Kidney epithelial cell (primary cell): ENCODE data around the gene RHOU. TPM values are rescaled to one million over a fixed set of nuclear protein-coding genes. Genes with fewer than 3 reads are reported as not detected.

Experiments used
- DNase-seq: peaks from one replicate; pipeline ENCODE4 v3.0.0-alpha.2; 2010; ENCODE audit warnings: low read depth
- H3K27me3 ChIP-seq: 2 replicates; pipeline ENCODE4 v1.6.0; 2011; ENCODE audit warnings: low read length; ENCODE audit not compliant: control insufficient read depth, insufficient read depth
- H3K36me3 ChIP-seq: 2 replicates; pipeline ENCODE4 v1.5.1; 2011; ENCODE audit warnings: low read length; ENCODE audit not compliant: control insufficient read depth, insufficient read depth
- H3K4me3 ChIP-seq: 2 replicates; pipeline ENCODE4 v1.5.1; 2011; ENCODE audit warnings: low read depth, mild to moderate bottlenecking, control low read depth, low read length
- total RNA-seq: library from RNA; depleted of rRNA; stranded (reverse); fragments of >200 nt; gene quantifications from 2 replicates; pipeline ENCODE4 v1.2.3, GENCODE V29; 2015
- TF ChIP-seq, protein P1 (sequence below): IDR thresholded peaks from 2 replicates; pipeline ENCODE4 v1.5.1; 2011; ENCODE audit warnings: mild to moderate bottlenecking, moderate library complexity, low read length, control low read depth, inconsistent platforms; ENCODE audit not compliant: insufficient read depth, poor library complexity, severe bottlenecking

RHOU gene
- total RNA-seq, 1 donor from 2014 or later: 1.0 TPM

DNA sequence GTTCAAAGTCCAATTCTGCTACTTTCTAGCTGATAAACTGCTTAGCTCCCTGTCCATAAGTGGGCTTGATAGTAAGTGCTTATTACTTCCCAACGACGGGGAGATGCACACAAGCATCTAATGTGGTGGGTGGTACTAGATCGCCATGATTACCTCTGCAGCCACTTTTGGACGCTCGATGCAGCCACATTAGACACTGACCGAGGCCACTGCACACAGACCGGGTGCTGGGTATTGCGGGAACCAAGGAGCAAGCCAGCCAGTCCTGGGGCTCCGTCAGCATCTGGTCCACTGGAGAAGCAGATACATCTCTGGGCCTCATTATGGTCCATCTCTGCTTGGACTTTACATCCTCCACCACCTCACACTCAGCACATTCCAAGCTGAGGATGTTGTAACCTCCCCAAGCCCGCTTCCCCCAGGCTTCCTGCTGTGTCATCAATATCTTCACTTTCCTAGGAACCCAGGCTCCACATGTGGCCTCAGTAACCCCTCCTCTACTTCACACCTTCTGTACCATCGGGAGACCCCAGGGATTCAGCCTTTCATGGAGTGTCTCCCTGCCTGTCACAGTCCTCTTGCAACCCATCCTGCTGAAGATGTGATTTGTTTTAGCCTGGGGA lies 48.2 kb downstream of the RHOU start:
- no peak overlapping the region for H3K4me3 ChIP-seq
- H3K36me3 ChIP-seq: no peaks in the 10 kb centered on the region
- TF ChIP-seq, protein P1, sequence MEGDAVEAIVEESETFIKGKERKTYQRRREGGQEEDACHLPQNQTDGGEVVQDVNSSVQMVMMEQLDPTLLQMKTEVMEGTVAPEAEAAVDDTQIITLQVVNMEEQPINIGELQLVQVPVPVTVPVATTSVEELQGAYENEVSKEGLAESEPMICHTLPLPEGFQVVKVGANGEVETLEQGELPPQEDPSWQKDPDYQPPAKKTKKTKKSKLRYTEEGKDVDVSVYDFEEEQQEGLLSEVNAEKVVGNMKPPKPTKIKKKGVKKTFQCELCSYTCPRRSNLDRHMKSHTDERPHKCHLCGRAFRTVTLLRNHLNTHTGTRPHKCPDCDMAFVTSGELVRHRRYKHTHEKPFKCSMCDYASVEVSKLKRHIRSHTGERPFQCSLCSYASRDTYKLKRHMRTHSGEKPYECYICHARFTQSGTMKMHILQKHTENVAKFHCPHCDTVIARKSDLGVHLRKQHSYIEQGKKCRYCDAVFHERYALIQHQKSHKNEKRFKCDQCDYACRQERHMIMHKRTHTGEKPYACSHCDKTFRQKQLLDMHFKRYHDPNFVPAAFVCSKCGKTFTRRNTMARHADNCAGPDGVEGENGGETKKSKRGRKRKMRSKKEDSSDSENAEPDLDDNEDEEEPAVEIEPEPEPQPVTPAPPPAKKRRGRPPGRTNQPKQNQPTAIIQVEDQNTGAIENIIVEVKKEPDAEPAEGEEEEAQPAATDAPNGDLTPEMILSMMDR: no peak
- no peak for DNase-seq
- H3K27me3 ChIP-seq: peaks cover 3% of the 10 kb centered on the region

DNA sequence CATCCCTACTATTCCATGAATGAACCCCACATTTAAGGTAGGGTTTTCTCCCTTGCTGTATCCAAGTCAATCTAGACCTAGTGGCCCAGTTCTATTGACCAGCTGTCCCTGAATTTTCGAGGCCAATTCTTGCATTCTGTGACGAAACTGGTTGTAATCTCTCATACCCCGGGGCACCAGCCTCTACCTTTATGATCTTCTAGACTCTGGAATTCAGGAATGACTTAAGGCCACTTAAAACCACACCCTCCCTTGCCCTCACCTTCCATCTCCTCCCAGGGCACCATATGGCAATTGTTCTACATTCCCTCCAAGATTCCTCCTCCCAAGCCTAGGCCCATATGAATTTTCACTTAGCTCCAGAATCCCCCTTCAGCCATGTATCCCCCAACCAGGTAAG lies 48.9 kb downstream of the RHOU start:
- Histone ChIP-seq H3K4me3 (no peak overlapping the region), H3K36me3 (no peaks in the 10 kb centered on the region), H3K27me3 (peaks cover 3% of the 10 kb centered on the region)
- TF ChIP-seq, protein P1: no peak
- no peak for DNase-seq

DNA sequence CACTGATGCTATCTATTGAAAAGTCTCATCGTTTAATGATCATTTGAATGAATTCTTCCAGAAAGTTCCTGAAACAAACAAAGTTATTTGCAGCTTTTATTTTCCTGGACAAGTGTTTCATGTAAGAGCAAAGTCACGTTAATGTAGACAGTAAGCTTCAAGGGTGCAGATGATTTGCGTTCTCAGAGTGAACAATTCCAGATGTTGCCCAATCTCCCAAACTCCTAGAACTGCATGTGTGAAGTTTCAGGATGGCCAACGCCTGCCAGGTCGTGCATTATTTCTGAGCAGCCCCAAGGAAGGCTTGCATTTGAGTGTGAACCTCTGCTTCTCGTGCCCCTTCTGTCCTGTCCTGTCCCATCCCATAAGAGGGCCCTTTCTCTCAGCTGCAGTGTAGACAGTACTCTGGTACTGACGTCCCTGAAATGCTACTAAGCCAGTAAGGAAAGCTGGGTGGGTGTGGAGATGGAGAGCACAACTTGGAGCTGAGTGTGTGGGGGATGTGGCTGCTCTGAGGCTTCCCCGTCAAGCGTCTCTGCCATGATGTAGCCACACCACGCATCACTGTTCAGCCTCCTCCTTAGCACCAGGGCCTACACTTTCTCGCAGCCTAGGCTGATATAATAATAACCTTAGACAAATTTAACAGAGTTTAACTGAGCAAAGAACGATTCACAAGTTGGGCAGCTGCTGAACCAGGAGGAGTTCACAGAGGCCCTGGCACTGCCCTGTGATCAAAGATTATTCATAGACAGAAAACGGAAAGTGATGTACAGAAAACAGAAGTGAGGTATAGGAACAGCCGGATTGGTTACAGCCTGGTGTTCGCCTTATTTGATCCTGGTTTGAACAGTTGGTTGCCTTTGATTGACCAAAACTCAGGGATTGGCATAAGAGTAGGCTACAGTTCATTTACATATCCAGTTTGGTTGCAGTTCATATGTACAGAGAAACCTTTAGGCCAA lies 50.4 kb downstream of the RHOU start:
- no peak overlapping the region for H3K4me3 ChIP-seq
- no peak for DNase-seq
- peaks cover 3% of the 10 kb centered on the region for H3K27me3 ChIP-seq
- TF ChIP-seq, protein P1: no peak
- no peaks in the 10 kb centered on the region for H3K36me3 ChIP-seq

DNA sequence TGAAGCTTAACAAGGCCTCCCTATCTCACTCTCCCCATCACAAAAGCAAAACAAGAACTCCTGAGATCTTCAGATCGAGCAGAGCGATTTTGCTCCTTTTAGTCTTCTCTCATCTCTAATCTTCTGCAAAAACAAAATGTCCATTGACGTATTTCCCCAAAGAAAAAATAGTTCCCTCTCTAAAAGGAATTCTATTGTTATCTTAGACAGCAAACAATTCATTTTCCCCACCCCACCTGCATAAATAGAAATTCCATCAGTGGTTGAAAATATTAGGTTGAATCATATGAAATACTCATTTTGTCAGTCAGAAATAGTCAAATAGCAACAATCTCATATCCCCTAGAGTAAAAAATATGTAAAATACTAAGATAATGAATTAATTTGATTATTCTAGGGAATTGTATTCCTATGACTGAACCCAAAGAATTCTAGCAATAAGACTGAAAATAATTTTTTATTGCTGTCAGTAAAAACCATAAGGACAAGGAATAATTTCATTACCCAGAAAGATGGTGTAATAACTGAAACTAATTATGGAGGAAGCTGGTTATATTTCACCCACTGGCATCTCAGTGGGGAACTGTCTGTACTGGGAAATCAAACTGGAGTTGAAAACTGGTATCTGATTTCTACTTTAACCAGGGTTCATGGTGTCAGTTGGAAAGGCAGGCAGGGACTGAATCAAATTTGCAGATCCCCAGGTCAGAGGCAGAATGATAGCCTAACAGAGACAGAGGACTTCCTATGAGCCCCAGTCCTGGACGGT lies 51.3 kb downstream of the RHOU start:
- peaks cover 3% of the 10 kb centered on the region for H3K27me3 ChIP-seq
- no peak for DNase-seq
- H3K4me3 ChIP-seq: no peak overlapping the region
- H3K36me3 ChIP-seq: no peaks in the 10 kb centered on the region
- TF ChIP-seq, protein P1: no peak

DNA sequence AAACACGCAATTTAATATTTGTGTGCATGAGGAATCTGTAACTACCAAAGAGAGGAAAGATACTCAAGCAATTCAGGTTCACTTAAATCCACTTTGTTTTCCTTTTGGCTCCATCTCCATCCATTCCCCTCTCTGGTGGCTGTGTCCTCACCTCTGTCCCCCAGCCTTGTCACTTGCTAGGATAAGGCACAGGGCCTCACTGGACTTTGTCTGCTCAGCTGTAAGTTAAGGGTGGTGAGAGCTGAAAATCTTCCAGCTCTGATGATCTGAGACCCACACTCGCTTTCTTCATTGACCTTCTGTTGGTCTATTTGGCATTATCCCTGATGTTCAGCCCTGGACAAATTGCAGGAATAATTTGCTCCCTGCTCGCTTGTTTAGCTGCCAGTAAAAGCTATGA lies 56.5 kb downstream of the RHOU start:
- Histone ChIP-seq H3K4me3 (no peak overlapping the region), H3K27me3 (peaks cover 3% of the 10 kb centered on the region), H3K36me3 (no peaks in the 10 kb centered on the region)
- TF ChIP-seq, protein P1: no peak
- no peak for DNase-seq
